OCI-LY7 (cell line): ENCODE measurements around the gene SAPCD2. TPM values are rescaled to one million over a fixed set of nuclear protein-coding genes. Genes with fewer than 3 reads are reported as not detected.
"Not testable (repeated sequence)": the region's sequence is repeated elsewhere in the genome, so short reads cannot be mapped to it uniquely, and the experiment has no call there.

Experiments used
- BruUV-seq: library from RNA; stranded (reverse); fragments of 400-500 nt; replicated peaks from 2 replicates; lab custom pipeline; 2021; lab: Mats Ljungman, UMichigan
- CTCF ChIA-PET: fragments of 300-600 bp; sonication (Branson Sonifier 250); formaldehyde crosslinking; loops from one replicate; lab custom pipeline; 2022; ENCODE audit warnings: antibody characterized with exemption; ENCODE audit not compliant: unreplicated experiment; lab: Charles Lee
- POLR2A ChIA-PET: fragments of 300-600 bp; sonication (Branson Sonifier 250); formaldehyde crosslinking; loops from one replicate; lab custom pipeline; 2022; ENCODE audit warnings: antibody characterized with exemption; lab: Charles Lee
- DNase-seq: peaks from one replicate; pipeline ENCODE4 v3.0.0-alpha.2; 2015; ENCODE audit warnings: low spot score
- H2AFZ ChIP-seq: fragments of 200-600 bp; sonication (generic), shearing (Covaris generic); 2 replicates; pipeline ENCODE4 v1.6.1; 2014; ENCODE audit warnings: mild to moderate bottlenecking, antibody characterized with exemption, low read length, moderate library complexity
- H3K27ac ChIP-seq: fragments of 200-600 bp; sonication (generic); 2 replicates; pipeline ENCODE4 v1.5.1; 2014; ENCODE audit warnings: mixed run types, low read depth, mild to moderate bottlenecking, moderate library complexity, low read length, inconsistent platforms; ENCODE audit not compliant: poor library complexity, severe bottlenecking
- H3K36me3 ChIP-seq: fragments of 200-600 bp; sonication (generic); 2 replicates; pipeline ENCODE4 v1.6.1; 2014; ENCODE audit warnings: mild to moderate bottlenecking, antibody characterized with exemption, low read length, moderate library complexity, mixed read lengths; ENCODE audit not compliant: insufficient read depth
- H3K4me1 ChIP-seq: fragments of 200-600 bp; sonication (generic); 2 replicates; pipeline ENCODE4 v1.5.1; 2014; ENCODE audit warnings: mild to moderate bottlenecking, low read length; ENCODE audit not compliant: insufficient read depth, poor library complexity, severe bottlenecking
- H3K4me2 ChIP-seq: fragments of 200-600 bp; sonication (generic); 2 replicates; pipeline ENCODE4 v1.6.1; 2014; ENCODE audit warnings: mild to moderate bottlenecking, low read length
- H3K4me3 ChIP-seq: fragments of 200-600 bp; sonication (generic); 2 replicates; pipeline ENCODE4 v1.5.1; 2014; ENCODE audit warnings: mild to moderate bottlenecking, low read depth, low read length; ENCODE audit not compliant: poor library complexity, severe bottlenecking
- H3K79me2 ChIP-seq: fragments of 200-600 bp; sonication (generic); 2 replicates; pipeline ENCODE4 v1.6.1; 2016; ENCODE audit warnings: low read depth, mild to moderate bottlenecking, low read length, moderate library complexity, mixed read lengths; ENCODE audit not compliant: insufficient read depth
- H3K9me2 ChIP-seq: fragments of 200-600 bp; sonication (generic); 2 replicates; pipeline ENCODE4 v1.6.1; 2016; ENCODE audit warnings: mild to moderate bottlenecking, low read length, mixed read lengths; ENCODE audit not compliant: insufficient read depth
- H3K9me3 ChIP-seq: fragments of 200-600 bp; sonication (generic); 2 replicates; pipeline ENCODE4 v1.6.1; 2014; ENCODE audit warnings: mild to moderate bottlenecking, mixed run types, low read length, mixed read lengths
- H4K20me1 ChIP-seq: fragments of 200-600 bp; sonication (generic); 2 replicates; pipeline ENCODE4 v1.6.1; 2014; ENCODE audit warnings: mild to moderate bottlenecking, antibody characterized with exemption, low read length, moderate library complexity, mixed read lengths; ENCODE audit not compliant: insufficient read depth
- EZH2phosphoT487 ChIP-seq: fragments of 200-600 bp; sonication (generic); IDR thresholded peaks from 2 replicates; pipeline ENCODE4 v1.6.1; 2018; ENCODE audit warnings: low read depth, borderline replicate concordance, mild to moderate bottlenecking, mixed run types, antibody characterized with exemption, low read length, moderate library complexity, mixed read lengths
- intact Hi-C: fragments of 100-400 bp; cut with micrococcal nuclease; formaldehyde crosslinking; loops from one replicate; pipeline ENCODE4 v1.10.0; 2022; ENCODE audit not compliant: unreplicated experiment
- total RNA-seq, 2 experiments: library from RNA; depleted of rRNA in 1 of 2; stranded (reverse); fragments of >200 nt in 1 of 2; shearing (Covaris generic) in 1 of 2; gene quantifications; 2 replicates each; pipeline ENCODE4 v1.2.3, GENCODE V29; 2014 to 2022
- TF ChIP-seq, protein P1 (sequence below): fragments of 200-600 bp; sonication (generic); conservative IDR thresholded peaks from 2 replicates; pipeline ENCODE4 v1.5.1; 2014; ENCODE audit warnings: mild to moderate bottlenecking, antibody characterized with exemption, low read length, moderate library complexity, mixed read lengths

The SAPCD2 gene
- total RNA-seq, 2 experiments from 2014 or later = 57.2 to 74.0 TPM

DNA sequence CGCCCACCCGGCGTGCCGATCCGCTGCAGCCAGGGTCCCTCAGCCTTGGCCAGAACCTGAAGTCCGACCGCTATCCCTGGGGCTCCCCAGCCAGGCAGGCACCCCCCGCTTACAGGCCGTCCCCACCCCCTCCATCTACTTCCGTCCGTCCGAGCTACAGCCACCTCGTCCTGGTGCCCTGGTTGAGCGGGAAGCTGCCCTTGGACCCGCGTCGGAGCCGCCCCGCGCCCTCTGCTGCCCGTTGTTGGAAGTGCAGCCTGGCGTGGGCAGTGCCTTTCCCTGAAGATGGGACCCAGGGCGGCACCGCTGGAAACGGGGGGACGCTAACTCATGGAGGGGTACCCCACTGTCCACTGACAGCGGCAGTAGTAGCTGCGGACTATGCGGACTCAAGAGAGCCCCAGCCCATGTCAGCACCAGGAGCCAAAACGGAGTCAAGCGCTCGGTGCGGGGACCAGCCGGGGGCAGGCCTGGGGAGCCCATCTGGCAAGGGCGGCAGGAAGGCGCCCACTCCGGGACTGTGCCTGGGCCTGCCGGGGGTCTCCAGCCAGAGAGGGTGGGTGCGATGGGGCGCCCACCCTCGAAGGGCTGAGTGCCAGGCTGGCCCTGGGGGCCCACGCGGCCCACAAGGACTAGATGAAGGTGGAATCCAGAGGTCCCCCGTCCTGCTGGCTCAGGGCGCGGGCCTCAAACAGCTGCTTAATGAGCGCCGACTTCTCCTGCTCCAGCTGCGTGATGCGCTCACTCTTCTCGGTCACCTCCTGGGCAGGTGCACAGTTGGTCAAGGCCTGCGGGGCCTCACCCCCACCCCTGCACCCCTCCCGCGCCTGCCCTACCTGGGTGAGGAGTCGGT, 6.1 kb downstream of the SAPCD2 start:
- POLR2A ChIA-PET = no interaction called here

DNA sequence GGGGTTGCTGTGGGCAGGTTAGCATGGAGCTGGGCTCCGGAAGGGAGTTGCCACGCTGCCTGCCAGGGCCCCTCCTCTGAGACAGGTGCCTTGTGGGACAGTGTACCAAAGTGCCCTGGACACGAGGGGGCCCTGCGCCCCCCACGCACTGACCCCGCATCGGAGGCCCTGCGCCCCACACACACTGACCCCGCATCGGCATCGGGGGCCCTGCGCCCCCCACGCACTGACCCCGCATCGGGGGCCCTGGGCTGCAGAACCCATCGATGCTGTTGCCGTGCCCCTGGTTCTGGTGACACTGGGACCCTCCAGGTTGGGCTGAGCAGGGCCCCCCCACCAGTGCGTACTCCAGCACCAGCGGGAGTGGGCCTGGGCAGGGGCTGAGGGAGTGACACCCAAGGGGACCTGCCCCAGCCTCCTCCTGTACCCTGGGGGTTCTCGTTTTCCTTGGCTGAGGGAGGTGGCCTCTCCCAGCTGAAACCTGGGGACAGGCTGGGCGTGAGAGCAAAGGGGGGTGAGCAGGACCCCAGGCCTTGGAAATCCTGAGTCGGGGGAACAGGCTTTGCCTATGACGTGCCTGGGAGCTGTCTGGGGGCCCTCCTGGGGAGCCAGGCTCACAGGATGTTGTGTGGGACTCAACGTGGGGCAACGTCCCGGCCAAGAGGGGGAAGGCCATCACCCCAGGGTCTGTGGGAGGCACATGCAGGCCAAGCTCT, 6.9 kb downstream of the SAPCD2 start:
- BruUV-seq = no TSS peak
- Histone ChIP-seq H3K4me2 (no peak overlapping the region), H4K20me1 (no peaks in the 10 kb centered on the region), H3K9me2 (no peaks in the 10 kb centered on the region), H2AFZ (no peak overlapping the region), H3K4me3 (no peak overlapping the region), H3K36me3 (peaks cover 23% of the 10 kb centered on the region; the same call in 1 of the 2 replicates), H3K4me1 (peaks cover 7% of the 10 kb centered on the region), H3K27ac (no peak overlapping the region), H3K79me2 (0 out of 2 replicates have a peak, but pooled peaks cover under 1% of the 10 kb centered on the region), H3K9me3 (no peaks in the 10 kb centered on the region)
- intact Hi-C loops = no loop called here
- TF ChIP-seq, protein P1, sequence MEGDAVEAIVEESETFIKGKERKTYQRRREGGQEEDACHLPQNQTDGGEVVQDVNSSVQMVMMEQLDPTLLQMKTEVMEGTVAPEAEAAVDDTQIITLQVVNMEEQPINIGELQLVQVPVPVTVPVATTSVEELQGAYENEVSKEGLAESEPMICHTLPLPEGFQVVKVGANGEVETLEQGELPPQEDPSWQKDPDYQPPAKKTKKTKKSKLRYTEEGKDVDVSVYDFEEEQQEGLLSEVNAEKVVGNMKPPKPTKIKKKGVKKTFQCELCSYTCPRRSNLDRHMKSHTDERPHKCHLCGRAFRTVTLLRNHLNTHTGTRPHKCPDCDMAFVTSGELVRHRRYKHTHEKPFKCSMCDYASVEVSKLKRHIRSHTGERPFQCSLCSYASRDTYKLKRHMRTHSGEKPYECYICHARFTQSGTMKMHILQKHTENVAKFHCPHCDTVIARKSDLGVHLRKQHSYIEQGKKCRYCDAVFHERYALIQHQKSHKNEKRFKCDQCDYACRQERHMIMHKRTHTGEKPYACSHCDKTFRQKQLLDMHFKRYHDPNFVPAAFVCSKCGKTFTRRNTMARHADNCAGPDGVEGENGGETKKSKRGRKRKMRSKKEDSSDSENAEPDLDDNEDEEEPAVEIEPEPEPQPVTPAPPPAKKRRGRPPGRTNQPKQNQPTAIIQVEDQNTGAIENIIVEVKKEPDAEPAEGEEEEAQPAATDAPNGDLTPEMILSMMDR = no peak
- no peak for TF ChIP-seq EZH2phosphoT487
- no peak for DNase-seq
- ChIA-PET POLR2A (no interaction called here), CTCF (interaction anchor here (0.6 kb wide), 1 partner anchor 191 kb away, joined by 3 read pairs; no protein-coding TSS in a partner anchor)

More for the DNA sequence above, 6.1 kb downstream of the SAPCD2 start:
- H3K27ac ChIP-seq = no peak overlapping the region
- H3K36me3 ChIP-seq = peaks cover 23% of the 10 kb centered on the region; the same call in 1 of the 2 replicates
- DNase-seq = peak; percentile 52
- no peak overlapping the region for H3K4me2 ChIP-seq
- H3K4me1 ChIP-seq = peaks cover 14% of the 10 kb centered on the region
- no peak overlapping the region for H3K4me3 ChIP-seq
- no peaks in the 10 kb centered on the region for H4K20me1 ChIP-seq
- H2AFZ ChIP-seq = no peak overlapping the region
- CTCF ChIA-PET = interaction anchor here (0.6 kb wide), 2 partner anchors 13 to 190 kb away, joined by 3 to 5 read pairs; partner anchors contain the start of gene UAP1L1
- no peaks in the 10 kb centered on the region for H3K9me2 ChIP-seq
- intact Hi-C loops = no loop called here
- H3K9me3 ChIP-seq = no peaks in the 10 kb centered on the region
- no TSS peak for BruUV-seq
- TF ChIP-seq EZH2phosphoT487 = no peak
- TF ChIP-seq, protein P1 = peak; percentile 80
- H3K79me2 ChIP-seq = peaks cover 9% of the 10 kb centered on the region; the same call in 1 of the 2 replicates

GRCh38 chr9:137062798-137063197, 7.6 kb downstream of the SAPCD2 start:
- H3K9me2 ChIP-seq, H4K20me1 ChIP-seq, POLR2A ChIA-PET, CTCF ChIA-PET, H2AFZ ChIP-seq, H3K4me1 ChIP-seq, H3K79me2 ChIP-seq, H3K4me3 ChIP-seq, intact Hi-C loops, BruUV-seq, DNase-seq, H3K4me2 ChIP-seq, H3K27ac ChIP-seq, H3K9me3 ChIP-seq: not testable (repeated sequence)
- H3K36me3 ChIP-seq = peaks cover 23% of the 10 kb centered on the region; the same call in 1 of the 2 replicates
